ENCODE results near the gene PPM1F. TPM values are rescaled to one million over a fixed set of nuclear protein-coding genes. Genes with fewer than 3 reads are reported as not detected.

The PPM1F gene
- polyA plus RNA-seq, 1 donor (not counting 4 experiments of a cell fraction or from before 2014, with no cell fraction given) = 18.2 TPM

GRCh38 chr22:21970800-21971617 is 18.4 kb upstream of the PPM1F start:
- Histone ChIP-seq H3K27me3 (ENCODE audit: control insufficient read depth, extremely low read depth, insufficient read depth, low read length) (no peaks in the 10 kb centered on the region), H3K36me3 (ENCODE audit: control insufficient read depth in 2 of 2, extremely low read depth in 1 of 2, insufficient read depth in 2 of 2, low read length in 2 of 2) (peaks cover 59 to 65% of the 10 kb centered on the region in 2 experiments), H3K27ac (ENCODE audit: control insufficient read depth, insufficient read depth, low read length) (no peak overlapping the region), H3K9ac (ENCODE audit: control insufficient read depth, extremely low read depth, insufficient read depth, low read length) (no peak overlapping the region), H3K9me1 (ENCODE audit: control insufficient read depth, extremely low read depth, insufficient read depth, low read length) (no peaks in the 10 kb centered on the region), H3K79me2 (ENCODE audit: control insufficient read depth, insufficient read depth, low read length) (no peaks in the 10 kb centered on the region), H3K4me3 (ENCODE audit: control insufficient read depth in 2 of 3, extremely low read depth in 1 of 3, insufficient read depth in 2 of 3, low read depth in 1 of 3, low read length in 3 of 3) (no peak overlapping the region), H2AFZ (ENCODE audit: control insufficient read depth, low read length) (no peak overlapping the region), H3K4me1 (ENCODE audit: control insufficient read depth, extremely low read depth, insufficient read depth, low read length) (peaks cover 6% of the 10 kb centered on the region), H3K4me2 (ENCODE audit: control insufficient read depth, extremely low read depth, insufficient read depth, low read depth, low read length) (no peak overlapping the region), H4K20me1 (ENCODE audit: control insufficient read depth, extremely low read depth, insufficient read depth, low read length) (peaks cover 5% of the 10 kb centered on the region), H3K9me3 (ENCODE audit: control insufficient read depth, low read depth, low read length) (no peaks in the 10 kb centered on the region)
- DNase-seq (ENCODE audit: low read depth, low spot score) (no peak), FAIRE-seq (no peak)
- no peak for TF ChIP-seq EZH2 (IDR thresholded peaks at IDR 0.05; ENCODE audit: low read length)
- TF ChIP-seq CTCF (optimal IDR thresholded peaks at IDR 0.05 in 1 of 3, IDR thresholded peaks at IDR 0.05 in 1 of 3, conservative IDR thresholded peaks at IDR 0.05 in 1 of 3; ENCODE audit: extremely low read depth in 1 of 3, insufficient read depth in 2 of 3, low read length in 3 of 3) = no peak
- dilution Hi-C loops (cut with MboI; ENCODE audit: extremely low pct_ligation_motif_present, low sequenced_read_pairs) = no loop called here

- no peak for DNase-seq (ENCODE audit: low read depth, low spot score)
- no peak for FAIRE-seq
- H3K36me3 ChIP-seq (ENCODE audit: control insufficient read depth in 2 of 2, extremely low read depth in 1 of 2, insufficient read depth in 2 of 2, low read length in 2 of 2) = peaks cover 59 to 60% of the 10 kb centered on the region in 2 experiments
- H3K9ac ChIP-seq (ENCODE audit: control insufficient read depth, extremely low read depth, insufficient read depth, low read length) = no peak overlapping the region
- H3K27ac ChIP-seq (ENCODE audit: control insufficient read depth, insufficient read depth, low read length) = no peak overlapping the region
- no peak overlapping the region for H2AFZ ChIP-seq (ENCODE audit: control insufficient read depth, low read length)
- no peaks in the 10 kb centered on the region for H3K79me2 ChIP-seq (ENCODE audit: control insufficient read depth, insufficient read depth, low read length)
- H3K4me1 ChIP-seq (ENCODE audit: control insufficient read depth, extremely low read depth, insufficient read depth, low read length) = peaks cover 6% of the 10 kb centered on the region
- H3K9me1 ChIP-seq (ENCODE audit: control insufficient read depth, extremely low read depth, insufficient read depth, low read length) = no peaks in the 10 kb centered on the region
- TF ChIP-seq CTCF (optimal IDR thresholded peaks at IDR 0.05 in 1 of 3, IDR thresholded peaks at IDR 0.05 in 1 of 3, conservative IDR thresholded peaks at IDR 0.05 in 1 of 3; ENCODE audit: extremely low read depth in 1 of 3, insufficient read depth in 2 of 3, low read length in 3 of 3) (peak; percentile 24 to 58 (median 37)), EZH2 (IDR thresholded peaks at IDR 0.05; ENCODE audit: low read length) (no peak)
- peaks cover 5% of the 10 kb centered on the region for H4K20me1 ChIP-seq (ENCODE audit: control insufficient read depth, extremely low read depth, insufficient read depth, low read length)
- H3K4me3 ChIP-seq (ENCODE audit: control insufficient read depth in 2 of 3, extremely low read depth in 1 of 3, insufficient read depth in 2 of 3, low read depth in 1 of 3, low read length in 3 of 3) = no peak overlapping the region
- H3K27me3 ChIP-seq (ENCODE audit: control insufficient read depth, extremely low read depth, insufficient read depth, low read length) = no peaks in the 10 kb centered on the region
- dilution Hi-C loops (cut with MboI; ENCODE audit: extremely low pct_ligation_motif_present, low sequenced_read_pairs) = no loop called here
- H3K4me2 ChIP-seq (ENCODE audit: control insufficient read depth, extremely low read depth, insufficient read depth, low read depth, low read length) = no peak overlapping the region
- H3K9me3 ChIP-seq (ENCODE audit: control insufficient read depth, low read depth, low read length) = no peaks in the 10 kb centered on the region
Observed at GRCh38 chr22:21970037-21970799, 17.6 kb upstream of the PPM1F start.

All from keratinocyte (primary cell).